HepG2 (cell line): Measurements from ENCODE around the gene ABTB2. TPM values are rescaled to one million over a fixed set of nuclear protein-coding genes. Genes with fewer than 3 reads are reported as not detected.
A peak's percentile ranks its signal among the peaks of the same experiment; 100 is the strongest.

Experiments
- E2F5 ChIP-seq: sonication (generic); formaldehyde crosslinking; conservative IDR thresholded peaks from 2 replicates; pipeline ENCODE4 v1.4.0; 2020; ENCODE audit warnings: missing genetic modification reagents
- ELF1 ChIP-seq: sonication (generic); formaldehyde crosslinking; IDR thresholded peaks from 2 replicates; pipeline ENCODE4 v1.4.0; 2020; ENCODE audit warnings: missing genetic modification reagents
- EP300 ChIP-seq, 3 experiments: sonication (generic) in 1 of 3; formaldehyde crosslinking in 1 of 3; IDR thresholded peaks; 2 replicates each; pipeline versions ENCODE4 v1.5.1 to v1.6.1; 2011 to 2020; ENCODE audit warnings: low read depth in 2 of 3, low read length in 2 of 3, borderline replicate concordance in 1 of 3, improper control_type of control experiment in 1 of 3, mild to moderate bottlenecking in 1 of 3, missing genetic modification reagents in 1 of 3, moderate library complexity in 1 of 3
- ETV5 ChIP-seq: IDR thresholded peaks from 2 replicates; pipeline ENCODE4 v1.6.1; 2018; ENCODE audit warnings: missing biosample characterization, missing genetic modification reagents, inconsistent platforms, borderline replicate concordance
- FOXP1 ChIP-seq, 2 experiments: fragments of 450-650 bp in 1 of 2; IDR thresholded peaks; 2 replicates each; pipeline ENCODE4 v1.6.1; 2017 to 2018; ENCODE audit warnings: antibody characterized with exemption in 1 of 2
- GATAD2A ChIP-seq: IDR thresholded peaks from 2 replicates; pipeline ENCODE4 v1.6.1; 2016
- HDAC2 ChIP-seq: sonication (generic); formaldehyde crosslinking; IDR thresholded peaks from 2 replicates; pipeline ENCODE4 v1.4.0; 2020; ENCODE audit warnings: missing genetic modification reagents
- HNF4G ChIP-seq, 2 experiments: sonication (generic) in 1 of 2; formaldehyde crosslinking in 1 of 2; IDR thresholded peaks; 2 replicates each; pipeline versions ENCODE4 v1.4.0 to v1.6.1; 2011 to 2020; ENCODE audit warnings: borderline replicate concordance in 2 of 2, low read depth in 2 of 2, mild to moderate bottlenecking in 2 of 2, low read length in 1 of 2, missing genetic modification reagents in 1 of 2, moderate library complexity in 1 of 2
- IKZF5 ChIP-seq: IDR thresholded peaks from 2 replicates; pipeline ENCODE4 v1.6.1; 2018; ENCODE audit warnings: missing genetic modification reagents, mild to moderate bottlenecking, missing compliant biosample characterization
- JARID2 ChIP-seq: sonication (generic); formaldehyde crosslinking; IDR thresholded peaks from 2 replicates; pipeline ENCODE4 v1.8.1; 2023; ENCODE audit warnings: missing genetic modification reagents, inconsistent platforms; ENCODE audit not compliant: insufficient replicate concordance
- KDM6A ChIP-seq: IDR thresholded peaks from 2 replicates; pipeline ENCODE4 v1.6.1; 2016; ENCODE audit warnings: low read depth
- PHF5A ChIP-seq: IDR thresholded peaks from one replicate; pipeline ENCODE4 v1.6.1; 2018; ENCODE audit warnings: low read depth, missing genetic modification reagents; ENCODE audit not compliant: unreplicated experiment
- RARA ChIP-seq: IDR thresholded peaks from 2 replicates; pipeline ENCODE4 v1.6.1; 2016; ENCODE audit warnings: missing genetic modification reagents, missing compliant biosample characterization
- RCOR2 ChIP-seq: IDR thresholded peaks from 2 replicates; pipeline ENCODE4 v1.6.1; 2016; ENCODE audit warnings: missing biosample characterization, missing genetic modification reagents
- RNF2 ChIP-seq: fragments of 450-650 bp; conservative IDR thresholded peaks from 2 replicates; pipeline ENCODE4 v1.6.1; 2016; ENCODE audit warnings: low read depth
- SOX5 ChIP-seq: IDR thresholded peaks from 2 replicates; pipeline ENCODE4 v1.6.1; 2016; ENCODE audit warnings: borderline replicate concordance
- SP4 ChIP-seq: sonication (generic); formaldehyde crosslinking; IDR thresholded peaks from 2 replicates; pipeline ENCODE4 v1.8.1; 2023; ENCODE audit warnings: mild to moderate bottlenecking, missing genetic modification reagents
- TBX2 ChIP-seq: sonication (generic); formaldehyde crosslinking; IDR thresholded peaks from 2 replicates; pipeline ENCODE4 v1.5.0; 2020; ENCODE audit warnings: missing genetic modification reagents, mild to moderate bottlenecking, borderline replicate concordance
- TEAD3 ChIP-seq: optimal IDR thresholded peaks from 2 replicates; pipeline ENCODE3; 2016; ENCODE audit warnings: borderline replicate concordance
- THAP11 ChIP-seq: IDR thresholded peaks from 2 replicates; pipeline ENCODE4 v1.6.1; 2016; ENCODE audit warnings: missing biosample characterization, missing genetic modification reagents
- ZNF34 ChIP-seq: sonication (generic); formaldehyde crosslinking; IDR thresholded peaks from 2 replicates; pipeline ENCODE4 v1.4.0; 2020; ENCODE audit warnings: mild to moderate bottlenecking, missing genetic modification reagents, borderline replicate concordance
- ZNF562 ChIP-seq: sonication (generic); formaldehyde crosslinking; IDR thresholded peaks from 2 replicates; pipeline ENCODE4 v1.8.0; 2022; ENCODE audit warnings: missing genetic modification reagents, borderline replicate concordance
- ZNF782 ChIP-seq: sonication (generic); formaldehyde crosslinking; IDR thresholded peaks from 2 replicates; pipeline ENCODE4 v1.4.0; 2020; ENCODE audit warnings: missing genetic modification reagents, mild to moderate bottlenecking, borderline replicate concordance
- ZSCAN21 ChIP-seq: sonication (generic); formaldehyde crosslinking; IDR thresholded peaks from 2 replicates; pipeline ENCODE4 v1.8.0; 2022; ENCODE audit warnings: mild to moderate bottlenecking, missing genetic modification reagents, moderate library complexity, borderline replicate concordance
- polyA plus RNA-seq, 8 experiments: library from polyadenylated mRNA; depleted of rRNA in 3 of 8; stranded (reverse) in 7 of 8; unstranded in 1 of 8; fragments of >200 nt; fragmentation: Illumina TruSeq in 4 of 8; extraction: Trizol in 4 of 8; gene quantifications; 2 replicates each; pipeline versions ENCODE4 v1.2.1 to v1.2.3, GENCODE V29; 2011 to 2016; ENCODE audit warnings: low read depth in 4 of 8, missing spikeins in 1 of 8, mixed read lengths in 1 of 8; ENCODE audit not compliant: insufficient read depth in 1 of 8
- total RNA-seq, 5 experiments: library from RNA; depleted of rRNA; stranded (reverse); fragments of >200 nt; fragmentation: Illumina TruSeq; extraction: Trizol; gene quantifications; 2 replicates each; pipeline ENCODE4 v1.2.3, GENCODE V29; 2016; ENCODE audit warnings: low read depth in 1 of 5

The ABTB2 gene
- total and polyA plus RNA-seq, 2 of the 13 experiments (the other 11 are each of a cell fraction or from before 2014, with no cell fraction given): 5.1 to 15.4 TPM

DNA sequence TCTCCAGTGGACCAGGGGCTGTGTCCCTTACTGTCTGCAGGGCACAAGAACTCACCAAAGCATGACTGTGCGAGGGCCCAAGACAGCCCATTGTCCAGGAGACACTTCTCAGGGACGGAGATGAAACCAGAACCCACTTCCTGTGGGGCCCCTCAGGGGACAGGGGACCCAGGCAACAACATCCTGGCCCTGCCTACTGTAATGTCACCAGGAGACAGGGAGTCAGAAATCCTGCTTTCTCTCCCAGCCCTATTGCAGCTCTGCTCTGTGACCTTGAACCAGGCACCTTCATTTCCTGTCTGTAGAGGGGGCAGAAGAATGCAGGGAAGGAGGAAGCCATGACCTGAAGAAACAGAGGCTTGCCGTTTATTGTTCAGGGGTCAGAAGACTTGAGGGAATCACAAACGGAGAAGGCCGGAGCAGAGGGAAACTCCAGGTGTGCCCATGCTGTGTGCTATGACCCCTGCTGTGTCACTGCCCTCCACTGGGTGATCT lies 154.4 kb downstream of the ABTB2 start (continued):
- TF ChIP-seq IKZF5: peak; percentile 34; the same call in 1 of the 2 replicates
- no peak for TF ChIP-seq HNF4G (IDR thresholded peaks at IDR 0.05; ENCODE audit: borderline replicate concordance, low read depth, low read length)
- no peak for TF ChIP-seq HNF4G (CRISPR knock-in tag; IDR thresholded peaks at IDR 0.05; ENCODE audit: borderline replicate concordance, low read depth)
- TF ChIP-seq TBX2 (CRISPR knock-in tag): peak; percentile 21; the same call in 1 of the 2 replicates
- TF ChIP-seq GATAD2A (CRISPR knock-in tag): peak; percentile 77
- no peak for TF ChIP-seq ZNF562
- peak; percentile 69 for TF ChIP-seq RARA
- TF ChIP-seq EP300 (IDR thresholded peaks at IDR 0.05; ENCODE audit: low read depth in 2 of 2, low read length in 2 of 2): peak in 1 of 2 experiments; percentile 48; a peak in 1 of 4 replicates
- no peak for TF ChIP-seq EP300 (CRISPR knock-in tag; IDR thresholded peaks at IDR 0.05; ENCODE audit: borderline replicate concordance)
- no peak for TF ChIP-seq ZNF782 (CRISPR knock-in tag)
- TF ChIP-seq RNF2: no peak
- peak; percentile 47; the same call in 1 of the 2 replicates for TF ChIP-seq SOX5 (CRISPR knock-in tag)
- TF ChIP-seq JARID2 (CRISPR knock-in tag): no peak
- no peak for TF ChIP-seq ZNF34 (CRISPR knock-in tag)
- peak; percentile 55; the same call in 1 of the 2 replicates for TF ChIP-seq KDM6A (CRISPR knock-in tag)
- TF ChIP-seq E2F5: no peak
- TF ChIP-seq THAP11: peak; percentile 43
- TF ChIP-seq ZSCAN21: 0 out of 2 replicates have a peak, but pooled peaks have one; percentile 48
- peak; percentile 16 for TF ChIP-seq TEAD3 (CRISPR knock-in tag)
- no peak for TF ChIP-seq SP4 (CRISPR knock-in tag)
- peak; percentile 47 for TF ChIP-seq HDAC2 (CRISPR knock-in tag)
- TF ChIP-seq FOXP1 (IDR thresholded peaks at IDR 0.05): no peak
- peak; percentile 25; the same call in 1 of the 2 replicates for TF ChIP-seq FOXP1 (CRISPR knock-in tag; IDR thresholded peaks at IDR 0.05)
- TF ChIP-seq PHF5A (CRISPR knock-in tag): peak; percentile 38
- TF ChIP-seq ELF1 (CRISPR knock-in tag): 0 out of 2 replicates have a peak, but pooled peaks have one; percentile 8
- peak; percentile 72 for TF ChIP-seq RCOR2 (CRISPR knock-in tag)
- peak; percentile 88 for TF ChIP-seq ETV5
